A673 (cell line): ENCODE data around the gene ZNF599.

Experiments used
- CTCF ChIP-seq: fragments of 300-800, 200-600 bp; sonication (generic); conservative IDR thresholded peaks from 2 replicates; pipeline ENCODE4 v1.5.1; 2017; ENCODE audit warnings: low read depth, mild to moderate bottlenecking, antibody characterized with exemption, low read length, moderate library complexity, mixed read lengths
- EZH2 ChIP-seq: fragments of 200-600 bp; sonication (generic); IDR thresholded peaks from 2 replicates; pipeline ENCODE4 v1.6.1; 2017; ENCODE audit warnings: borderline replicate concordance, low read depth, mild to moderate bottlenecking, mixed read lengths, antibody characterized with exemption, low read length; ENCODE audit not compliant: poor library complexity, severe bottlenecking

- TF ChIP-seq CTCF: no peak
- TF ChIP-seq EZH2: no peak
Measured at GRCh38 chr19:34722353-34722752, 50.7 kb downstream of the ZNF599 start.
